ENCODE measurements around the gene SLC25A47. TPM values are rescaled to one million over a fixed set of nuclear protein-coding genes. Genes with fewer than 3 reads are reported as not detected.
A peak's percentile ranks its signal among the peaks of the same experiment; 100 is the strongest.

Gene SLC25A47
- total and polyA plus RNA-seq, 2 of the 4 experiments (the other 2 are of a cell fraction) = not detected

DNA sequence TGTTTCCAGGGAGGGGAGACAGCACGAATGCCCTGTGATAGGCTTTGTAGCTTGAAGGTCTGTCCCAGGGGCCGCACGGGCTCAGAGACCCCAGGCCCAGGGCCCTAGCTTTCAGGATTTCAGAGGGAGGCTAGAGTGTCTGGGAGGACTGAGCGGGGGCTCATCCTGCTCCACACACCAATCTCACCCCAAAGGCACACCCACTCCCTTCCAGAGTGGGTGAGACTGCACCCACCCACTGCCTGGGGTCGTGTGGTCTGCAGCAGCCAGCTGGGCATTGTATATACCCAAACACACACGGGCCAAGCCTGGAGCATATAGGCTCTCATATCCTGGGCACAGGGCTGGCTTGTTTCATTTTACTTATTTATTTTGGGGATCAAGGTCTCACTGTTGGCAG lies 5.8 kb upstream of the SLC25A47 start:
- Histone ChIP-seq H2BK5ac (ENCODE audit: low read depth, low read length, poor library complexity, severe bottlenecking) (no peak overlapping the region), H2BK15ac (ENCODE audit: low read depth, low read length) (no peak overlapping the region), H3K9ac (ENCODE audit: low read depth, low read length) (no peak overlapping the region), H4K20me1 (ENCODE audit: insufficient read depth, low read length) (no peaks in the 10 kb centered on the region), H3K4ac (ENCODE audit: low read depth, low read length) (no peak overlapping the region), H4K8ac (ENCODE audit: low read depth in 2 of 2, low read length in 2 of 2) (0 out of 4 replicates have a peak overlapping the region, but pooled peaks of 1 of the 2 experiments have one; percentile 69), H3K4me2 (ENCODE audit: low read depth, low read length) (no peak overlapping the region), H3K4me3 (ENCODE audit: insufficient read depth, low read depth, low read length) (no peak overlapping the region), H3K36me3 (ENCODE audit: control insufficient read depth, insufficient read depth, low read length) (no peaks in the 10 kb centered on the region), H2AK5ac (ENCODE audit: low read depth, low read length) (no peak overlapping the region), H3K4me1 (ENCODE audit: control insufficient read depth, insufficient read depth, low read length) (peaks cover 5% of the 10 kb centered on the region; the same call in 1 of the 2 replicates), H2BK120ac (ENCODE audit: low read depth, low read length) (no peak overlapping the region), H3K9me3 (ENCODE audit: control insufficient read depth, insufficient read depth, low read length) (no peaks in the 10 kb centered on the region), H3K14ac (replicated peaks; ENCODE audit: low read depth, low read length) (no peak overlapping the region), H3K18ac (ENCODE audit: low read depth, low read length) (no peak overlapping the region), H3K23ac (ENCODE audit: low read depth, low read length) (no peak overlapping the region), H3K79me1 (ENCODE audit: low read depth in 1 of 2, low read length in 2 of 2) (no peaks in the 10 kb centered on the region), H3K56ac (ENCODE audit: extremely low read depth, insufficient read depth, low read length) (no peak overlapping the region), H2BK20ac (ENCODE audit: low read depth, low read length) (no peak overlapping the region), H3K9me1 (ENCODE audit: insufficient read depth, low read length) (no peaks in the 10 kb centered on the region), H3K27ac (ENCODE audit: insufficient read depth, low read length) (no peak overlapping the region), H2AFZ (replicated peaks; ENCODE audit: low read length, poor library complexity) (peak overlapping the region; percentile 58), H4K5ac (ENCODE audit: low read depth, low read length) (no peak overlapping the region), H2AK9ac (replicated peaks; ENCODE audit: low read depth, low read length, poor library complexity) (no peak overlapping the region), H4K91ac (ENCODE audit: insufficient read depth, low read depth, low read length) (no peak overlapping the region), H3K27me3 (ENCODE audit: control insufficient read depth, insufficient read depth, low read length) (no peaks in the 10 kb centered on the region)
- in situ Hi-C loops (cut with MboI; ENCODE audit: low sequenced_read_pairs) = no loop called here
- BruUV-seq (replicated peaks) = no TSS peak
- intact Hi-C loops (cut with micrococcal nuclease) = no loop called here
- ChIA-PET POLR2A (ENCODE audit: unreplicated experiment) (no interaction called here), CTCF (interaction anchor here (0.8 kb wide), 1 partner anchor 20 kb away, joined by 3 read pairs; no protein-coding TSS in a partner anchor)
- dilution Hi-C loops (cut with HindIII; ENCODE audit: low sequenced_read_pairs, unreplicated experiment) = no loop called here
- WGBS, 2 experiments (ENCODE audit: extremely low coverage in 2 of 2, insufficient read length in 1 of 2) = no CpG with 5 or more reads among the region's 6 CpGs
- DNase-seq (no peak), ATAC-seq (ENCODE audit: low read depth) (no peak)
- no peak for TF ChIP-seq NFE2L2 (IDR thresholded peaks at IDR 0.05; ENCODE audit: low read depth, low read length)
- TF ChIP-seq FOS (IDR thresholded peaks at IDR 0.05; ENCODE audit: low read depth, low read length) = no peak
- TF ChIP-seq, protein P1, sequence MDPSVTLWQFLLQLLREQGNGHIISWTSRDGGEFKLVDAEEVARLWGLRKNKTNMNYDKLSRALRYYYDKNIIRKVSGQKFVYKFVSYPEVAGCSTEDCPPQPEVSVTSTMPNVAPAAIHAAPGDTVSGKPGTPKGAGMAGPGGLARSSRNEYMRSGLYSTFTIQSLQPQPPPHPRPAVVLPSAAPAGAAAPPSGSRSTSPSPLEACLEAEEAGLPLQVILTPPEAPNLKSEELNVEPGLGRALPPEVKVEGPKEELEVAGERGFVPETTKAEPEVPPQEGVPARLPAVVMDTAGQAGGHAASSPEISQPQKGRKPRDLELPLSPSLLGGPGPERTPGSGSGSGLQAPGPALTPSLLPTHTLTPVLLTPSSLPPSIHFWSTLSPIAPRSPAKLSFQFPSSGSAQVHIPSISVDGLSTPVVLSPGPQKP (IDR thresholded peaks at IDR 0.05; ENCODE audit: borderline replicate concordance, low read depth, low read length) = no peak
- no peak for TF ChIP-seq MXI1 (IDR thresholded peaks at IDR 0.05; ENCODE audit: borderline replicate concordance, low read depth, low read length)
- TF ChIP-seq CEBPB (IDR thresholded peaks at IDR 0.05; ENCODE audit: low read depth, low read length) = no peak
- TF ChIP-seq, protein P2, sequence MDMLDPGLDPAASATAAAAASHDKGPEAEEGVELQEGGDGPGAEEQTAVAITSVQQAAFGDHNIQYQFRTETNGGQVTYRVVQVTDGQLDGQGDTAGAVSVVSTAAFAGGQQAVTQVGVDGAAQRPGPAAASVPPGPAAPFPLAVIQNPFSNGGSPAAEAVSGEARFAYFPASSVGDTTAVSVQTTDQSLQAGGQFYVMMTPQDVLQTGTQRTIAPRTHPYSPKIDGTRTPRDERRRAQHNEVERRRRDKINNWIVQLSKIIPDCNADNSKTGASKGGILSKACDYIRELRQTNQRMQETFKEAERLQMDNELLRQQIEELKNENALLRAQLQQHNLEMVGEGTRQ (IDR thresholded peaks at IDR 0.05; ENCODE audit: low read depth, low read length) = no peak
- no peak for TF ChIP-seq MAFK (IDR thresholded peaks at IDR 0.05; ENCODE audit: low read depth, low read length)
